Activated CD4-positive, alpha-beta memory T cell treated with anti-CD3 and anti-CD28 coated beads for 36 hours (primary cell): ENCODE measurements around the gene SNRPA. TPM values are rescaled to one million over a fixed set of nuclear protein-coding genes. Genes with fewer than 3 reads are reported as not detected.

Experiments used
- CTCF ChIA-PET: fragments of 350-600 bp; sonication (Branson Sonifier 250); formaldehyde crosslinking; loops from one replicate; lab custom pipeline; 2021; ENCODE audit warnings: antibody characterized with exemption, inconsistent platforms; lab: Charles Lee
- POLR2A ChIA-PET: fragments of 350-600 bp; sonication (Branson Sonifier 250); formaldehyde crosslinking; loops from one replicate; lab custom pipeline; 2021; ENCODE audit warnings: antibody characterized with exemption; lab: Charles Lee
- DNase-seq: peaks from one replicate; pipeline ENCODE4 v3.0.0-alpha.2; 2020
- H3K27ac Mint-ChIP-seq: one replicate; pipeline ENCODE4 v1.8.0; 2021; ENCODE audit warnings: mixed read lengths
- H3K27me3 Mint-ChIP-seq: one replicate; pipeline ENCODE4 v1.8.0; 2021; ENCODE audit warnings: mixed read lengths
- H3K36me3 Mint-ChIP-seq: one replicate; pipeline ENCODE4 v1.8.0; 2021; ENCODE audit warnings: mixed read lengths
- H3K4me1 Mint-ChIP-seq: one replicate; pipeline ENCODE4 v1.8.0; 2021; ENCODE audit warnings: low read depth, mixed read lengths
- H3K4me3 Mint-ChIP-seq: one replicate; pipeline ENCODE4 v1.8.0; 2021; ENCODE audit warnings: mild to moderate bottlenecking, mixed read lengths
- H3K9me3 Mint-ChIP-seq: one replicate; pipeline ENCODE4 v1.8.0; 2021; ENCODE audit warnings: mixed read lengths
- intact Hi-C: fragments of 100-400 bp; cut with micrococcal nuclease; formaldehyde crosslinking; loops from one replicate; pipeline ENCODE4 v1.15.1; 2023
- total RNA-seq, 2 experiments: library from RNA; stranded (reverse); gene quantifications; one replicate each; pipeline ENCODE4 v1.2.3, GENCODE V29; 2021

SNRPA gene
- total RNA-seq, 2 experiments from 2014 or later = 241 to 253 TPM

- H3K27me3 Mint-ChIP-seq = no peaks in the 10 kb centered on the region
- H3K4me1 Mint-ChIP-seq = peaks cover 54% of the 10 kb centered on the region
- H3K4me3 Mint-ChIP-seq = peak within 1 kb of the TSS; percentile 92
- ChIA-PET POLR2A (interaction anchor here (0.6 to 3.4 kb wide), 4 partner anchors 21 to 467 kb away, joined by 3 to 23 read pairs (median 7); partner anchors contain the start of genes ACTMAP and RAB4B), CTCF (interaction anchor here (1.4 to 1.8 kb wide), 5 partner anchors 8 to 46 kb away, joined by 3 to 32 read pairs (median 7); partner anchors contain the start of gene RAB4B)
- no peaks in the 10 kb centered on the region for H3K9me3 Mint-ChIP-seq
- H3K27ac Mint-ChIP-seq = peak within 1 kb of the TSS; percentile 93
- intact Hi-C loops = loop anchor here (1.0 kb wide), 3 partner anchors 21 to 83 kb away; partner anchors contain the start of genes COQ8B, RAB4B and SNRPA
- H3K36me3 Mint-ChIP-seq = peaks cover 24% of the 10 kb centered on the region
- DNase-seq = peak; percentile 100
These were observed 47.9 kb downstream of the SNRPA start, which contains the start of gene EGLN2 for GRCh38 chr19:40798683-40799557. Gene EGLN2, plus strand, starts transcription at chr19:40799191. Its CDS starts 1,382 bp downstream, at chr19:40800573.

GRCh38 chr19:40799558-40800338 is 48.7 kb downstream of the SNRPA start:
- intact Hi-C loops = loop anchor here (5.0 kb wide), 2 partner anchors 187 to 463 kb away; partner anchors contain the start of gene HNRNPUL1
- ChIA-PET POLR2A (interaction anchor here (0.6 to 3.4 kb wide), 3 partner anchors 22 to 466 kb away, joined by 3 to 23 read pairs (median 3); partner anchors contain the start of gene RAB4B), CTCF (no interaction called here)
- Mint-ChIP-seq H3K4me1 (peaks cover 62% of the 10 kb centered on the region), H3K4me3 (peak overlapping the region; percentile 92), H3K36me3 (peaks cover 27% of the 10 kb centered on the region), H3K9me3 (no peaks in the 10 kb centered on the region), H3K27me3 (no peaks in the 10 kb centered on the region), H3K27ac (peak overlapping the region; percentile 89)
- DNase-seq = peak; percentile 55

- intact Hi-C loops = loop anchor here (5.0 kb wide), 2 partner anchors 188 to 462 kb away; partner anchors contain the start of gene HNRNPUL1
- peaks cover 31% of the 10 kb centered on the region for H3K36me3 Mint-ChIP-seq
These were observed 49.5 kb downstream of the SNRPA start for GRCh38 chr19:40800339-40800996.

GRCh38 chr19:40800997-40801377 is 50.0 kb downstream of the SNRPA start:
- POLR2A ChIA-PET = interaction anchor here (1.0 kb wide), 1 partner anchor 48 kb away, joined by 5 read pairs; no protein-coding TSS in a partner anchor
- DNase-seq = no peak
- Mint-ChIP-seq H3K27ac (peak overlapping the region; percentile 89), H3K27me3 (no peaks in the 10 kb centered on the region), H3K36me3 (peaks cover 31% of the 10 kb centered on the region), H3K4me1 (peaks cover 75% of the 10 kb centered on the region), H3K4me3 (peak overlapping the region; percentile 92), H3K9me3 (no peaks in the 10 kb centered on the region)
- intact Hi-C loops = loop anchor here (5.0 kb wide), 2 partner anchors 189 to 461 kb away; partner anchors contain the start of gene HNRNPUL1
- CTCF ChIA-PET = interaction anchor here (1.0 to 1.6 kb wide), 2 partner anchors 19 to 167 kb away, joined by 3 read pairs; no protein-coding TSS in a partner anchor

More at GRCh38 chr19:40800339-40800996, 49.5 kb downstream of the SNRPA start:
- peaks cover 69% of the 10 kb centered on the region for H3K4me1 Mint-ChIP-seq
- no peaks in the 10 kb centered on the region for H3K27me3 Mint-ChIP-seq
- H3K27ac Mint-ChIP-seq = peak overlapping the region; percentile 89
- peak overlapping the region; percentile 92 for H3K4me3 Mint-ChIP-seq
- H3K9me3 Mint-ChIP-seq = no peaks in the 10 kb centered on the region
- ChIA-PET POLR2A (interaction anchor here (0.7 to 3.4 kb wide), 2 partner anchors 22 to 426 kb away, joined by 3 to 23 read pairs; partner anchors contain the start of gene RAB4B), CTCF (interaction anchor here (0.6 to 1.6 kb wide), 2 partner anchors 22 to 166 kb away, joined by 3 read pairs; partner anchors contain the start of gene RAB4B)
- DNase-seq = no peak

- H3K27me3 Mint-ChIP-seq = no peaks in the 10 kb centered on the region
- ChIA-PET POLR2A (interaction anchor here (1.0 kb wide), 1 partner anchor 49 kb away, joined by 5 read pairs; no protein-coding TSS in a partner anchor), CTCF (interaction anchor here (1.0 to 1.6 kb wide), 3 partner anchors 18 to 167 kb away, joined by 3 read pairs; no protein-coding TSS in a partner anchor)
- peaks cover 32% of the 10 kb centered on the region for H3K36me3 Mint-ChIP-seq
- H3K4me3 Mint-ChIP-seq = peak overlapping the region; percentile 92
- H3K9me3 Mint-ChIP-seq = no peaks in the 10 kb centered on the region
- DNase-seq = no peak
- peak overlapping the region; percentile 89 for H3K27ac Mint-ChIP-seq
- intact Hi-C loops = loop anchor here (5.0 kb wide), 2 partner anchors 189 to 461 kb away; partner anchors contain the start of gene HNRNPUL1
- peaks cover 81% of the 10 kb centered on the region for H3K4me1 Mint-ChIP-seq
These were observed 50.7 kb downstream of the SNRPA start for GRCh38 chr19:40801426-40802299.

GRCh38 chr19:40802300-40803169 is 51.5 kb downstream of the SNRPA start:
- peaks cover 86% of the 10 kb centered on the region for H3K4me1 Mint-ChIP-seq
- ChIA-PET CTCF (interaction anchor here (1.3 to 1.6 kb wide), 2 partner anchors 139 to 168 kb away, joined by 3 read pairs; no protein-coding TSS in a partner anchor), POLR2A (interaction anchor here (0.6 to 0.9 kb wide), 4 partner anchors 35 to 86 kb away, joined by 3 to 7 read pairs (median 3); partner anchors contain the start of genes COQ8B and ITPKC)
- peak overlapping the region; percentile 76 for H3K4me3 Mint-ChIP-seq
- no peak for DNase-seq
- intact Hi-C loops = loop anchor here (1.0 to 5.0 kb wide), 3 partner anchors 24 to 460 kb away; partner anchors contain the start of genes HNRNPUL1 and RAB4B
- H3K9me3 Mint-ChIP-seq = no peaks in the 10 kb centered on the region
- peak overlapping the region; percentile 89 for H3K27ac Mint-ChIP-seq
- H3K27me3 Mint-ChIP-seq = no peaks in the 10 kb centered on the region
- H3K36me3 Mint-ChIP-seq = peaks cover 39% of the 10 kb centered on the region

- no peaks in the 10 kb centered on the region for H3K9me3 Mint-ChIP-seq
- POLR2A ChIA-PET = interaction anchor here (0.6 to 0.9 kb wide), 3 partner anchors 36 to 87 kb away, joined by 3 to 7 read pairs (median 3); partner anchors contain the start of genes COQ8B and ITPKC
- no peaks in the 10 kb centered on the region for H3K27me3 Mint-ChIP-seq
- peaks cover 84% of the 10 kb centered on the region for H3K4me1 Mint-ChIP-seq
- H3K27ac Mint-ChIP-seq = peak overlapping the region; percentile 89
- CTCF ChIA-PET = no interaction called here
- intact Hi-C loops = loop anchor here (1.0 to 5.0 kb wide), 3 partner anchors 25 to 459 kb away; partner anchors contain the start of genes HNRNPUL1 and RAB4B
- H3K36me3 Mint-ChIP-seq = peaks cover 44% of the 10 kb centered on the region
- DNase-seq = no peak
- H3K4me3 Mint-ChIP-seq = peak overlapping the region; percentile 76
These were observed 52.3 kb downstream of the SNRPA start for GRCh38 chr19:40803170-40803856.

GRCh38 chr19:40803857-40804782 is 53.1 kb downstream of the SNRPA start:
- peak; percentile 79 for DNase-seq
- Mint-ChIP-seq H3K4me1 (peaks cover 82% of the 10 kb centered on the region), H3K4me3 (peak overlapping the region; percentile 76), H3K27me3 (no peaks in the 10 kb centered on the region), H3K36me3 (peaks cover 41% of the 10 kb centered on the region), H3K9me3 (no peaks in the 10 kb centered on the region), H3K27ac (peak overlapping the region; percentile 89)
- intact Hi-C loops = loop anchor here (1.0 to 5.0 kb wide), 3 partner anchors 26 to 458 kb away; partner anchors contain the start of genes HNRNPUL1 and RAB4B
- ChIA-PET POLR2A (interaction anchor here (1.0 to 3.3 kb wide), 2 partner anchors 26 to 52 kb away, joined by 7 to 17 read pairs; partner anchors contain the start of gene RAB4B), CTCF (interaction anchor here (1.1 to 5.8 kb wide), 5 partner anchors 16 to 142 kb away, joined by 4 to 58 read pairs (median 38); partner anchors contain the start of genes ACTMAP and RAB4B)
